Forelimb muscle (tissue), 1 donor: ENCODE measurements around the gene SORCS2. TPM values are rescaled to one million over a fixed set of nuclear protein-coding genes. Genes with fewer than 3 reads are reported as not detected.

Experiments
- DNase-seq: peaks from one replicate; pipeline ENCODE4 v3.0.0-alpha.2; 2013; ENCODE audit warnings: low read depth
- polyA plus RNA-seq: library from polyadenylated mRNA; unstranded; fragments of 120-200 nt; gene quantifications from one replicate; pipeline ENCODE4 v1.2.1, GENCODE V29; 2013; ENCODE audit not compliant: insufficient read length

The SORCS2 gene
- 8.8 TPM for polyA plus RNA-seq

- DNase-seq = no peak
Observed at GRCh38 chr4:7192252-7193029, at the start of gene SORCS2. SORCS2 (plus strand) TSS chr4:7192538.

GRCh38 chr4:7144374-7145290, 47.7 kb upstream of the SORCS2 start:
- DNase-seq = no peak

- no peak for DNase-seq
Observed at GRCh38 chr4:7145291-7145934, 46.9 kb upstream of the SORCS2 start.

GRCh38 chr4:7146059-7146785, 46.1 kb upstream of the SORCS2 start:
- DNase-seq = no peak

GRCh38 chr4:7146786-7147115, 45.6 kb upstream of the SORCS2 start:
- no peak for DNase-seq

GRCh38 chr4:7147261-7147660, 45.1 kb upstream of the SORCS2 start:
- no peak for DNase-seq

- DNase-seq = no peak
Observed at GRCh38 chr4:7147661-7148310, 44.6 kb upstream of the SORCS2 start.

- no peak for DNase-seq
Observed at GRCh38 chr4:7148337-7148736, 44.0 kb upstream of the SORCS2 start.

GRCh38 chr4:7150036-7150635, 42.2 kb upstream of the SORCS2 start:
- no peak for DNase-seq

GRCh38 chr4:7151668-7152227, 40.6 kb upstream of the SORCS2 start:
- no peak for DNase-seq

- no peak for DNase-seq
Observed at GRCh38 chr4:7153711-7154110, 38.6 kb upstream of the SORCS2 start.

GRCh38 chr4:7154351-7154981, 37.9 kb upstream of the SORCS2 start:
- no peak for DNase-seq

GRCh38 chr4:7155590-7156071, 36.7 kb upstream of the SORCS2 start:
- no peak for DNase-seq

- no peak for DNase-seq
Observed at GRCh38 chr4:7156328-7156727, 36.0 kb upstream of the SORCS2 start.

- DNase-seq = no peak
Observed at GRCh38 chr4:7156761-7157488, 35.4 kb upstream of the SORCS2 start.

- DNase-seq = no peak
Observed at GRCh38 chr4:7157666-7158065, 34.7 kb upstream of the SORCS2 start.

- no peak for DNase-seq
Observed at GRCh38 chr4:7158081-7158750, 34.1 kb upstream of the SORCS2 start.

- no peak for DNase-seq
Observed at GRCh38 chr4:7158991-7159390, 33.3 kb upstream of the SORCS2 start.

GRCh38 chr4:7159923-7160322, 32.4 kb upstream of the SORCS2 start:
- no peak for DNase-seq
